ENCODE data around the gene SMO.

DNA sequence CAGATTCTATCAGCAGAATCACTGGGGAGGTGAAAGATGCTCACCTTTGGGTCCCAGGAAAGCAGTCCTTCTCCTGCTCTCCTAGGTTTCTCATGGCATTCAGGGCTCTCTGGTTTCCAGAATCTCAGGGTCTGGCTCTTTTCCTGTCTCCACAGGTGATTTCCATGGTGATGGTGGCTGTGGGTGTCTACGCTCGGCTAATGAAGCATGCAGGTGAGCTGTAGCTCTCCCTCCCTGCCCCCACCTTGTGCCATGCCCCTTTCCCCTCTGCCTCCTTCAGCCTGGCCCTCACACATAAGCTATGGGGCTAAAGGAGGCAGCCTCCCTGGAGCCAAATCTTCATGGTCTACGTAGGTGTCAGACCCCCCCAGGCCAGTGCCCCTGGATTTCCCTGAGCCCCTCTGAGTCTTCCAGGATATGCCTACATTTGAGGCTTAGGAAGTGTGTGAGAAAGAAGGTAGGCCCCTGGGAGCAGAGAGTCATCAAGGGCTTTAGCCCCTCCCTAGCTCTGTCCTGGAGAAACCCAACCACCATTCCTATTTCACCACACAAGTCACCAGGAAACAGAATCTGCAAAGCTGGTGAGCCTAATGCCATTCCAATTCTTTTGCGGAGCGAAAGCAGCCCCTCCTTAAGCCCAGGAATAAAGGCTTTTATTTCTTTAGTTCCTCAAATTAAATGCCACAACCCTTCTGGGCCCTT is 26.8 kb upstream of the SMO start:
- TF ChIP-seq, protein P1, sequence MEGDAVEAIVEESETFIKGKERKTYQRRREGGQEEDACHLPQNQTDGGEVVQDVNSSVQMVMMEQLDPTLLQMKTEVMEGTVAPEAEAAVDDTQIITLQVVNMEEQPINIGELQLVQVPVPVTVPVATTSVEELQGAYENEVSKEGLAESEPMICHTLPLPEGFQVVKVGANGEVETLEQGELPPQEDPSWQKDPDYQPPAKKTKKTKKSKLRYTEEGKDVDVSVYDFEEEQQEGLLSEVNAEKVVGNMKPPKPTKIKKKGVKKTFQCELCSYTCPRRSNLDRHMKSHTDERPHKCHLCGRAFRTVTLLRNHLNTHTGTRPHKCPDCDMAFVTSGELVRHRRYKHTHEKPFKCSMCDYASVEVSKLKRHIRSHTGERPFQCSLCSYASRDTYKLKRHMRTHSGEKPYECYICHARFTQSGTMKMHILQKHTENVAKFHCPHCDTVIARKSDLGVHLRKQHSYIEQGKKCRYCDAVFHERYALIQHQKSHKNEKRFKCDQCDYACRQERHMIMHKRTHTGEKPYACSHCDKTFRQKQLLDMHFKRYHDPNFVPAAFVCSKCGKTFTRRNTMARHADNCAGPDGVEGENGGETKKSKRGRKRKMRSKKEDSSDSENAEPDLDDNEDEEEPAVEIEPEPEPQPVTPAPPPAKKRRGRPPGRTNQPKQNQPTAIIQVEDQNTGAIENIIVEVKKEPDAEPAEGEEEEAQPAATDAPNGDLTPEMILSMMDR (conservative IDR thresholded peaks at IDR 0.05; ENCODE audit: low read depth, low read length): no peak
- no peak for TF ChIP-seq EZH2phosphoT487 (IDR thresholded peaks at IDR 0.05; ENCODE audit: borderline replicate concordance, low read length)
